OCI-LY7 (cell line): ENCODE measurements around the gene PHPT1. TPM values are rescaled to one million over a fixed set of nuclear protein-coding genes. Genes with fewer than 3 reads are reported as not detected.

ENCODE experiments used
- BruUV-seq: library from RNA; stranded (reverse); fragments of 400-500 nt; replicated peaks from 2 replicates; lab custom pipeline; 2021; lab: Mats Ljungman, UMichigan
- CTCF ChIA-PET: fragments of 300-600 bp; sonication (Branson Sonifier 250); formaldehyde crosslinking; loops from one replicate; lab custom pipeline; 2022; ENCODE audit warnings: antibody characterized with exemption; ENCODE audit not compliant: unreplicated experiment; lab: Charles Lee
- POLR2A ChIA-PET: fragments of 300-600 bp; sonication (Branson Sonifier 250); formaldehyde crosslinking; loops from one replicate; lab custom pipeline; 2022; ENCODE audit warnings: antibody characterized with exemption; lab: Charles Lee
- DNase-seq: peaks from one replicate; pipeline ENCODE4 v3.0.0-alpha.2; 2015; ENCODE audit warnings: low spot score
- H2AFZ ChIP-seq: fragments of 200-600 bp; sonication (generic), shearing (Covaris generic); 2 replicates; pipeline ENCODE4 v1.6.1; 2014; ENCODE audit warnings: mild to moderate bottlenecking, antibody characterized with exemption, low read length, moderate library complexity
- H3K27ac ChIP-seq: fragments of 200-600 bp; sonication (generic); 2 replicates; pipeline ENCODE4 v1.5.1; 2014; ENCODE audit warnings: mixed run types, low read depth, mild to moderate bottlenecking, moderate library complexity, low read length, inconsistent platforms; ENCODE audit not compliant: poor library complexity, severe bottlenecking
- H3K36me3 ChIP-seq: fragments of 200-600 bp; sonication (generic); 2 replicates; pipeline ENCODE4 v1.6.1; 2014; ENCODE audit warnings: mild to moderate bottlenecking, antibody characterized with exemption, low read length, moderate library complexity, mixed read lengths; ENCODE audit not compliant: insufficient read depth
- H3K4me1 ChIP-seq: fragments of 200-600 bp; sonication (generic); 2 replicates; pipeline ENCODE4 v1.5.1; 2014; ENCODE audit warnings: mild to moderate bottlenecking, low read length; ENCODE audit not compliant: insufficient read depth, poor library complexity, severe bottlenecking
- H3K4me2 ChIP-seq: fragments of 200-600 bp; sonication (generic); 2 replicates; pipeline ENCODE4 v1.6.1; 2014; ENCODE audit warnings: mild to moderate bottlenecking, low read length
- H3K4me3 ChIP-seq: fragments of 200-600 bp; sonication (generic); 2 replicates; pipeline ENCODE4 v1.5.1; 2014; ENCODE audit warnings: mild to moderate bottlenecking, low read depth, low read length; ENCODE audit not compliant: poor library complexity, severe bottlenecking
- H3K79me2 ChIP-seq: fragments of 200-600 bp; sonication (generic); 2 replicates; pipeline ENCODE4 v1.6.1; 2016; ENCODE audit warnings: low read depth, mild to moderate bottlenecking, low read length, moderate library complexity, mixed read lengths; ENCODE audit not compliant: insufficient read depth
- H3K9me2 ChIP-seq: fragments of 200-600 bp; sonication (generic); 2 replicates; pipeline ENCODE4 v1.6.1; 2016; ENCODE audit warnings: mild to moderate bottlenecking, low read length, mixed read lengths; ENCODE audit not compliant: insufficient read depth
- H3K9me3 ChIP-seq: fragments of 200-600 bp; sonication (generic); 2 replicates; pipeline ENCODE4 v1.6.1; 2014; ENCODE audit warnings: mild to moderate bottlenecking, mixed run types, low read length, mixed read lengths
- H4K20me1 ChIP-seq: fragments of 200-600 bp; sonication (generic); 2 replicates; pipeline ENCODE4 v1.6.1; 2014; ENCODE audit warnings: mild to moderate bottlenecking, antibody characterized with exemption, low read length, moderate library complexity, mixed read lengths; ENCODE audit not compliant: insufficient read depth
- CTCF ChIP-seq: fragments of 200-600 bp; sonication (generic); conservative IDR thresholded peaks from 2 replicates; pipeline ENCODE4 v1.5.1; 2014; ENCODE audit warnings: mild to moderate bottlenecking, antibody characterized with exemption, low read length, moderate library complexity, mixed read lengths
- EZH2phosphoT487 ChIP-seq: fragments of 200-600 bp; sonication (generic); IDR thresholded peaks from 2 replicates; pipeline ENCODE4 v1.6.1; 2018; ENCODE audit warnings: low read depth, borderline replicate concordance, mild to moderate bottlenecking, mixed run types, antibody characterized with exemption, low read length, moderate library complexity, mixed read lengths
- intact Hi-C: fragments of 100-400 bp; cut with micrococcal nuclease; formaldehyde crosslinking; loops from one replicate; pipeline ENCODE4 v1.10.0; 2022; ENCODE audit not compliant: unreplicated experiment
- total RNA-seq, 2 experiments: library from RNA; depleted of rRNA in 1 of 2; stranded (reverse); fragments of >200 nt in 1 of 2; shearing (Covaris generic) in 1 of 2; gene quantifications; 2 replicates each; pipeline ENCODE4 v1.2.3, GENCODE V29; 2014 to 2022

PHPT1 gene
- total RNA-seq, 2 experiments from 2014 or later, result 49.9 to 56.9 TPM

- H3K36me3 ChIP-seq, result peaks cover 4% of the 10 kb centered on the region
- H3K4me2 ChIP-seq, result peak overlapping the region; percentile 74
- H3K79me2 ChIP-seq, result no peaks in the 10 kb centered on the region
- TF ChIP-seq CTCF (no peak), EZH2phosphoT487 (no peak)
- H4K20me1 ChIP-seq, result no peaks in the 10 kb centered on the region
- H3K9me2 ChIP-seq, result no peaks in the 10 kb centered on the region
- peaks cover 16% of the 10 kb centered on the region for H3K4me1 ChIP-seq
- DNase-seq, result peak; percentile 61
- H3K27ac ChIP-seq, result peak overlapping the region; percentile 55
- CTCF ChIA-PET, result no interaction called here
- no TSS peak for BruUV-seq
- no peaks in the 10 kb centered on the region for H3K9me3 ChIP-seq
- POLR2A ChIA-PET, result interaction anchor here (0.5 kb wide), 1 partner anchor 277 kb away, joined by 3 read pairs; no protein-coding TSS in a partner anchor
- no peak overlapping the region for H2AFZ ChIP-seq
- intact Hi-C loops, result loop anchor here (1.0 to 2.0 kb wide), 3 partner anchors 18 to 40 kb away; partner anchors contain the start of genes EDF1 and TRAF2
- peak overlapping the region; percentile 87 for H3K4me3 ChIP-seq
Observed at GRCh38 chr9:136848393-136849037, 694 bp upstream of the PHPT1 start.

DNA sequence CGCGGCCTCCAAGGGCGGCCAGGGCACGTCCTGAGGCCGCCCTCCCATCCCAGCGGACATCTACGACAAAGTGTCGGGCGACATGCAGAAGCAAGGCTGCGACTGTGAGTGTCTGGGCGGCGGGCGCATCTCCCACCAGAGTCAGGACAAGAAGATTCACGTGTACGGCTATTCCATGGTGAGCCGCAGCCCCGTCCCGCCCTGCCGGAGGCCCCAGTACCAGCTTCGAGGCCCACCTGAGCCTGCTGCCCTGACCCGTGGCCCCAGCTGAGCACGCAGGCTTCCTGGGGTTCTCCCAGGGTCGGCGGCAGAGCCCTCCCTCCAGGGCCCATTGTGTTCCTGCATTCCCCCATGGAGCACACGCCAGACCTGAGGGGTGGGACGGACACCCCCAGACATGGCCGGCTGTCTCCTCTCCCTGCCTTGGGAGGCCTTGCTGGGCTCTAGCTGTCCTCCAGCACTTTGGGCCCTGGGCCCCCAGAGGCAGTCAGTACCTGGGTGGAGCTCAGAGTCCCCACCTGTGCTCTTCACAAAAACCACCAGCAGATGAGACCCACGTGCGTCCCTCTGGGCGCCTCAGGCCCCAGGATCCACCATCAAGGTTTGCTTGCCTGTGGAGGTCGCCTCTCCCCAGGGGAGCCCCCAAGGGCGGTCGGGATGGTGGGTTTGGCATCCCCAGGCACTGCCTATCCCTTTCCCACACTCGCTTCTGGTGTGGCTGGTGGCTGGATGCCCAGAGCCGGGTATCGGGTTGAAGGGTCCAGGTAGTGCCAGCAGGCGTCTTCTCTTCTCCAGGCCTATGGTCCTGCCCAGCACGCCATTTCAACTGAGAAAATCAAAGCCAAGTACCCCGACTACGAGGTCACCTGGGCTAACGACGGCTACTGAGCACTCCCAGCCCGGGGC lies 1.0 kb downstream of the PHPT1 start:
- peak overlapping the region; percentile 76 for H3K4me2 ChIP-seq
- no peaks in the 10 kb centered on the region for H3K79me2 ChIP-seq
- no TSS peak for BruUV-seq
- TF ChIP-seq CTCF, result no peak
- TF ChIP-seq EZH2phosphoT487, result no peak
- H3K27ac ChIP-seq, result no peak overlapping the region
- no peak for DNase-seq
- ChIA-PET POLR2A (no interaction called here), CTCF (no interaction called here)
- H2AFZ ChIP-seq, result no peak overlapping the region
- no peaks in the 10 kb centered on the region for H3K9me3 ChIP-seq
- H3K9me2 ChIP-seq, result no peaks in the 10 kb centered on the region
- H4K20me1 ChIP-seq, result no peaks in the 10 kb centered on the region
- peaks cover 4% of the 10 kb centered on the region for H3K36me3 ChIP-seq
- H3K4me1 ChIP-seq, result peaks cover 10% of the 10 kb centered on the region
- peak overlapping the region; percentile 87 for H3K4me3 ChIP-seq
- intact Hi-C loops, result loop anchor here (1.0 to 2.0 kb wide), 3 partner anchors 16 to 41 kb away; partner anchors contain the start of genes EDF1 and TRAF2
